HepG2 (cell line): Measurements from ENCODE around the gene MESD. TPM values are rescaled to one million over a fixed set of nuclear protein-coding genes. Genes with fewer than 3 reads are reported as not detected.

Experiments
- AGO1 ChIP-seq: fragments of 200-400 bp; formaldehyde crosslinking; IDR thresholded peaks from 2 replicates; pipeline ENCODE4 v1.6.1; 2017; ENCODE audit warnings: mild to moderate bottlenecking, low read depth, low read length, moderate library complexity; ENCODE audit not compliant: poor library complexity, severe bottlenecking
- KLF16 ChIP-seq, 2 experiments: sonication (generic) in 1 of 2; formaldehyde crosslinking in 1 of 2; IDR thresholded peaks; 2 replicates each; pipeline versions ENCODE4 v1.6.1 to v1.8.0; 2016 to 2023; ENCODE audit warnings: missing genetic modification reagents in 2 of 2, missing compliant biosample characterization in 1 of 2
- NR2C2 ChIP-seq: sonication (generic); formaldehyde crosslinking; IDR thresholded peaks from 2 replicates; pipeline ENCODE4 v1.4.0; 2020; ENCODE audit warnings: missing genetic modification reagents, mild to moderate bottlenecking, moderate library complexity, borderline replicate concordance
- SRF ChIP-seq: IDR thresholded peaks from 2 replicates; pipeline ENCODE4 v1.6.1; 2011; ENCODE audit warnings: mild to moderate bottlenecking, low read depth, low read length, moderate library complexity
- TCF7 ChIP-seq: sonication (generic); IDR thresholded peaks from 2 replicates; pipeline ENCODE4 v1.6.1; 2016; ENCODE audit warnings: antibody characterized with exemption, low read depth
- TFDP2 ChIP-seq: sonication (generic); formaldehyde crosslinking; IDR thresholded peaks from 2 replicates; pipeline ENCODE4 v1.4.0; 2020; ENCODE audit warnings: missing genetic modification reagents
- ZNF124 ChIP-seq: sonication (generic); formaldehyde crosslinking; IDR thresholded peaks from 2 replicates; pipeline ENCODE4 v1.4.0; 2020; ENCODE audit warnings: missing genetic modification reagents
- ZNF432 ChIP-seq: sonication (generic); formaldehyde crosslinking; IDR thresholded peaks from 2 replicates; pipeline ENCODE4 v1.5.0; 2020; ENCODE audit warnings: missing genetic modification reagents, mild to moderate bottlenecking, borderline replicate concordance
- ZNF546 ChIP-seq: sonication (generic); formaldehyde crosslinking; conservative IDR thresholded peaks from 2 replicates; pipeline ENCODE4 v1.8.1; 2023; ENCODE audit warnings: mild to moderate bottlenecking, missing genetic modification reagents
- ZNF577 ChIP-seq: sonication (generic); formaldehyde crosslinking; IDR thresholded peaks from 2 replicates; pipeline ENCODE4 v1.4.0; 2020; ENCODE audit warnings: mild to moderate bottlenecking, low read depth, missing genetic modification reagents, borderline replicate concordance
- ZNF615 ChIP-seq: sonication (generic); formaldehyde crosslinking; IDR thresholded peaks from 2 replicates; pipeline ENCODE4 v1.5.0; 2020; ENCODE audit warnings: mild to moderate bottlenecking, missing genetic modification reagents, borderline replicate concordance
- ZNF879 ChIP-seq: sonication (generic); formaldehyde crosslinking; IDR thresholded peaks from 2 replicates; pipeline ENCODE4 v1.8.1; 2023; ENCODE audit warnings: missing genetic modification reagents
- ZUFSP ChIP-seq: sonication (generic); formaldehyde crosslinking; IDR thresholded peaks from 2 replicates; pipeline ENCODE4 v1.9.0; 2021; ENCODE audit warnings: missing genetic modification reagents, mild to moderate bottlenecking, borderline replicate concordance
- polyA plus RNA-seq, 8 experiments: library from polyadenylated mRNA; depleted of rRNA in 3 of 8; stranded (reverse) in 7 of 8; unstranded in 1 of 8; fragments of >200 nt; fragmentation: Illumina TruSeq in 4 of 8; extraction: Trizol in 4 of 8; gene quantifications; 2 replicates each; pipeline versions ENCODE4 v1.2.1 to v1.2.3, GENCODE V29; 2011 to 2016; ENCODE audit warnings: low read depth in 4 of 8, missing spikeins in 1 of 8, mixed read lengths in 1 of 8; ENCODE audit not compliant: insufficient read depth in 1 of 8
- total RNA-seq, 5 experiments: library from RNA; depleted of rRNA; stranded (reverse); fragments of >200 nt; fragmentation: Illumina TruSeq; extraction: Trizol; gene quantifications; 2 replicates each; pipeline ENCODE4 v1.2.3, GENCODE V29; 2016; ENCODE audit warnings: low read depth in 1 of 5
- TF ChIP-seq, protein P1 (sequence below): sonication (generic); formaldehyde crosslinking; IDR thresholded peaks from 2 replicates; pipeline ENCODE4 v1.5.0; 2020; ENCODE audit warnings: missing genetic modification reagents
- TF ChIP-seq, protein P2 (sequence below): sonication (generic); formaldehyde crosslinking; IDR thresholded peaks from 2 replicates; pipeline ENCODE4 v1.4.0; 2020; ENCODE audit warnings: mild to moderate bottlenecking, missing genetic modification reagents
- TF ChIP-seq, protein P3 (sequence below): fragments of 450-650 bp; IDR thresholded peaks from 2 replicates; pipeline ENCODE4 v1.6.1; 2016

The MESD gene
- total and polyA plus RNA-seq, 2 of the 13 experiments (the other 11 are each of a cell fraction or from before 2014, with no cell fraction given), result 18.0 to 46.2 TPM

- TF ChIP-seq TFDP2 (CRISPR knock-in tag), result peak; percentile 75
- TF ChIP-seq, protein P1, sequence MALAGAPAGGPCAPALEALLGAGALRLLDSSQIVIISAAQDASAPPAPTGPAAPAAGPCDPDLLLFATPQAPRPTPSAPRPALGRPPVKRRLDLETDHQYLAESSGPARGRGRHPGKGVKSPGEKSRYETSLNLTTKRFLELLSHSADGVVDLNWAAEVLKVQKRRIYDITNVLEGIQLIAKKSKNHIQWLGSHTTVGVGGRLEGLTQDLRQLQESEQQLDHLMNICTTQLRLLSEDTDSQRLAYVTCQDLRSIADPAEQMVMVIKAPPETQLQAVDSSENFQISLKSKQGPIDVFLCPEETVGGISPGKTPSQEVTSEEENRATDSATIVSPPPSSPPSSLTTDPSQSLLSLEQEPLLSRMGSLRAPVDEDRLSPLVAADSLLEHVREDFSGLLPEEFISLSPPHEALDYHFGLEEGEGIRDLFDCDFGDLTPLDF (CRISPR knock-in tag), result peak; percentile 76; the same call in 1 of the 2 replicates
- TF ChIP-seq ZNF432 (CRISPR knock-in tag), result no peak
- no peak for TF ChIP-seq AGO1
- no peak for TF ChIP-seq ZNF546 (CRISPR knock-in tag)
- TF ChIP-seq KLF16 (CRISPR knock-in tag; IDR thresholded peaks at IDR 0.05), result 0 out of 4 replicates have a peak, but pooled peaks of 1 of the 2 experiments have one; percentile 58
- no peak for TF ChIP-seq SRF
- 0 out of 2 replicates have a peak, but pooled peaks have one; percentile 43 for TF ChIP-seq ZNF879 (CRISPR knock-in tag)
- no peak for TF ChIP-seq ZNF615
- TF ChIP-seq ZNF577 (CRISPR knock-in tag), result no peak
- no peak for TF ChIP-seq ZUFSP (CRISPR knock-in tag)
- TF ChIP-seq, protein P2, sequence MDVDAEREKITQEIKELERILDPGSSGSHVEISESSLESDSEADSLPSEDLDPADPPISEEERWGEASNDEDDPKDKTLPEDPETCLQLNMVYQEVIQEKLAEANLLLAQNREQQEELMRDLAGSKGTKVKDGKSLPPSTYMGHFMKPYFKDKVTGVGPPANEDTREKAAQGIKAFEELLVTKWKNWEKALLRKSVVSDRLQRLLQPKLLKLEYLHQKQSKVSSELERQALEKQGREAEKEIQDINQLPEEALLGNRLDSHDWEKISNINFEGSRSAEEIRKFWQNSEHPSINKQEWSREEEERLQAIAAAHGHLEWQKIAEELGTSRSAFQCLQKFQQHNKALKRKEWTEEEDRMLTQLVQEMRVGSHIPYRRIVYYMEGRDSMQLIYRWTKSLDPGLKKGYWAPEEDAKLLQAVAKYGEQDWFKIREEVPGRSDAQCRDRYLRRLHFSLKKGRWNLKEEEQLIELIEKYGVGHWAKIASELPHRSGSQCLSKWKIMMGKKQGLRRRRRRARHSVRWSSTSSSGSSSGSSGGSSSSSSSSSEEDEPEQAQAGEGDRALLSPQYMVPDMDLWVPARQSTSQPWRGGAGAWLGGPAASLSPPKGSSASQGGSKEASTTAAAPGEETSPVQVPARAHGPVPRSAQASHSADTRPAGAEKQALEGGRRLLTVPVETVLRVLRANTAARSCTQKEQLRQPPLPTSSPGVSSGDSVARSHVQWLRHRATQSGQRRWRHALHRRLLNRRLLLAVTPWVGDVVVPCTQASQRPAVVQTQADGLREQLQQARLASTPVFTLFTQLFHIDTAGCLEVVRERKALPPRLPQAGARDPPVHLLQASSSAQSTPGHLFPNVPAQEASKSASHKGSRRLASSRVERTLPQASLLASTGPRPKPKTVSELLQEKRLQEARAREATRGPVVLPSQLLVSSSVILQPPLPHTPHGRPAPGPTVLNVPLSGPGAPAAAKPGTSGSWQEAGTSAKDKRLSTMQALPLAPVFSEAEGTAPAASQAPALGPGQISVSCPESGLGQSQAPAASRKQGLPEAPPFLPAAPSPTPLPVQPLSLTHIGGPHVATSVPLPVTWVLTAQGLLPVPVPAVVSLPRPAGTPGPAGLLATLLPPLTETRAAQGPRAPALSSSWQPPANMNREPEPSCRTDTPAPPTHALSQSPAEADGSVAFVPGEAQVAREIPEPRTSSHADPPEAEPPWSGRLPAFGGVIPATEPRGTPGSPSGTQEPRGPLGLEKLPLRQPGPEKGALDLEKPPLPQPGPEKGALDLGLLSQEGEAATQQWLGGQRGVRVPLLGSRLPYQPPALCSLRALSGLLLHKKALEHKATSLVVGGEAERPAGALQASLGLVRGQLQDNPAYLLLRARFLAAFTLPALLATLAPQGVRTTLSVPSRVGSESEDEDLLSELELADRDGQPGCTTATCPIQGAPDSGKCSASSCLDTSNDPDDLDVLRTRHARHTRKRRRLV (CRISPR knock-in tag), result no peak
- no peak for TF ChIP-seq ZNF124 (CRISPR knock-in tag)
- 0 out of 2 replicates have a peak, but pooled peaks have one; percentile 6 for TF ChIP-seq TCF7
- TF ChIP-seq NR2C2 (CRISPR knock-in tag), result peak; percentile 51; the same call in 1 of the 2 replicates
- TF ChIP-seq, protein P3, sequence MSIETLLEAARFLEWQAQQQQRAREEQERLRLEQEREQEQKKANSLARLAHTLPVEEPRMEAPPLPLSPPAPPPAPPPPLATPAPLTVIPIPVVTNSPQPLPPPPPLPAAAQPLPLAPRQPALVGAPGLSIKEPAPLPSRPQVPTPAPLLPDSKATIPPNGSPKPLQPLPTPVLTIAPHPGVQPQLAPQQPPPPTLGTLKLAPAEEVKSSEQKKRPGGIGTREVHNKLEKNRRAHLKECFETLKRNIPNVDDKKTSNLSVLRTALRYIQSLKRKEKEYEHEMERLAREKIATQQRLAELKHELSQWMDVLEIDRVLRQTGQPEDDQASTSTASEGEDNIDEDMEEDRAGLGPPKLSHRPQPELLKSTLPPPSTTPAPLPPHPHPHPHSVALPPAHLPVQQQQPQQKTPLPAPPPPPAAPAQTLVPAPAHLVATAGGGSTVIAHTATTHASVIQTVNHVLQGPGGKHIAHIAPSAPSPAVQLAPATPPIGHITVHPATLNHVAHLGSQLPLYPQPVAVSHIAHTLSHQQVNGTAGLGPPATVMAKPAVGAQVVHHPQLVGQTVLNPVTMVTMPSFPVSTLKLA, result no peak
These were observed at the start of gene MESD (continued) for GRCh38 chr15:80989518-80990478.
